HG03108 (cell line): ENCODE results near the gene FEM1B.

Source experiments
- ATAC-seq: cut with Tn5 transposase; IDR thresholded peaks from one replicate; pipeline ENCODE4 v1.9.1; 2021; ENCODE audit warnings: moderate library complexity; ENCODE audit not compliant: unreplicated experiment

Gene FEM1B

GRCh38 chr15:68304589-68305337 is 27.2 kb downstream of the FEM1B start:
- ATAC-seq, result no peak

- no peak for ATAC-seq
Measured at GRCh38 chr15:68305420-68305871, 27.9 kb downstream of the FEM1B start.

GRCh38 chr15:68307131-68307928 is 29.8 kb downstream of the FEM1B start:
- no peak for ATAC-seq

- ATAC-seq, result no peak
Measured at GRCh38 chr15:68309024-68309423, 31.5 kb downstream of the FEM1B start.

- no peak for ATAC-seq
Measured at GRCh38 chr15:68310178-68310803, 32.7 kb downstream of the FEM1B start.

- ATAC-seq, result no peak
Measured at GRCh38 chr15:68310804-68311463, 33.4 kb downstream of the FEM1B start.

GRCh38 chr15:68311464-68311835 is 33.9 kb downstream of the FEM1B start:
- ATAC-seq, result no peak

- ATAC-seq, result no peak
Measured at GRCh38 chr15:68311859-68312557, 34.5 kb downstream of the FEM1B start.

GRCh38 chr15:68312701-68313204 is 35.2 kb downstream of the FEM1B start:
- no peak for ATAC-seq

GRCh38 chr15:68313501-68314410 is 36.2 kb downstream of the FEM1B start:
- no peak for ATAC-seq

GRCh38 chr15:68314563-68314962 is 37.0 kb downstream of the FEM1B start:
- no peak for ATAC-seq

GRCh38 chr15:68315035-68315434 is 37.5 kb downstream of the FEM1B start:
- no peak for ATAC-seq

- no peak for ATAC-seq
Measured at GRCh38 chr15:68315495-68316031, 38.0 kb downstream of the FEM1B start.

- ATAC-seq, result no peak
Measured at GRCh38 chr15:68316061-68316804, 38.7 kb downstream of the FEM1B start.

GRCh38 chr15:68317281-68318007 is 39.9 kb downstream of the FEM1B start:
- no peak for ATAC-seq

- ATAC-seq, result no peak
Measured at GRCh38 chr15:68318008-68318835, 40.7 kb downstream of the FEM1B start.
